HL-60 (cell line): ENCODE data around the gene C14orf93.

Source experiments
- POLR2AphosphoS5 ChIP-seq: IDR thresholded peaks from 2 replicates; pipeline ENCODE4 v1.6.1; 2012; ENCODE audit warnings: low read depth
- TF ChIP-seq, protein P1 (sequence below): IDR thresholded peaks from one replicate; pipeline ENCODE4 v1.5.1; 2011; ENCODE audit warnings: low read length, control low read depth, inconsistent platforms; ENCODE audit not compliant: insufficient read depth
- TF ChIP-seq, protein P2 (sequence below): IDR thresholded peaks from 2 replicates; pipeline ENCODE4 v1.6.1; 2012; ENCODE audit warnings: low read depth; ENCODE audit not compliant: insufficient replicate concordance

DNA sequence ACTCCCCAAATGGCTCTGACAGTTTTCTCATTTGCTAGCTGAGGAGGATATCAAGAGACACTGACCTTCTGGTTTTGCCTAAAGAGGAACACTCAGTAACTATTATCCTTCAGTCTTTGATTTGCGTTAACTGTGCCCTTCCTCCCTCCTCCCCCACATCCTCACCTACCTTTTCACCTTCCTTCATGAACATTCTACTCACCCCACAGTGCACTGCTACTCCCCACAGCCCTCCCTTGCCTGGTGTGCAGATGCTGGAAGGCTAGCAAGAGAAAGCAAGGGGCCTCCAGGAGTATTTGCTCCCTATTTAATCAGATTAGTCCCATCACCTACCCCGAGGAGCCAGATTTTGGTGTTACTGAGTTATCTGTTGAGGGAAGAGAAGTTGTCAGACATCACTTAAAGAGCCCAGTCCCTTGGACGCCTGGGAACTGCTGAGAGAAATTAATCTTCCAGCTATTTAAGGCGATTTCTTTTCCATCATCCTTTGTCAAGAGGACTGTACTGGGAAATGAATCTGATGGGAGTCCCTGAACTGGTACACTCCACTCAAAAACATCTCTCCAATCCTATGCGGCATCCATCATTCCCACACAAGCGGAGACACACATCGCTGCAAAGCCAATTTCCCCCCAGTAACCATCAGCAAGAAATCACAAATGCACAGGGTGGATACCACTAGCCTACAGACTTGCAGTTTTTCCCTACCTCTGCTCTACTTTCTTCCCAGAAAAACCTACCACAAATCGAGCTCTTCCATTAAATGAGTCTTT lies 13.3 kb upstream of the C14orf93 start:
- TF ChIP-seq, protein P1, sequence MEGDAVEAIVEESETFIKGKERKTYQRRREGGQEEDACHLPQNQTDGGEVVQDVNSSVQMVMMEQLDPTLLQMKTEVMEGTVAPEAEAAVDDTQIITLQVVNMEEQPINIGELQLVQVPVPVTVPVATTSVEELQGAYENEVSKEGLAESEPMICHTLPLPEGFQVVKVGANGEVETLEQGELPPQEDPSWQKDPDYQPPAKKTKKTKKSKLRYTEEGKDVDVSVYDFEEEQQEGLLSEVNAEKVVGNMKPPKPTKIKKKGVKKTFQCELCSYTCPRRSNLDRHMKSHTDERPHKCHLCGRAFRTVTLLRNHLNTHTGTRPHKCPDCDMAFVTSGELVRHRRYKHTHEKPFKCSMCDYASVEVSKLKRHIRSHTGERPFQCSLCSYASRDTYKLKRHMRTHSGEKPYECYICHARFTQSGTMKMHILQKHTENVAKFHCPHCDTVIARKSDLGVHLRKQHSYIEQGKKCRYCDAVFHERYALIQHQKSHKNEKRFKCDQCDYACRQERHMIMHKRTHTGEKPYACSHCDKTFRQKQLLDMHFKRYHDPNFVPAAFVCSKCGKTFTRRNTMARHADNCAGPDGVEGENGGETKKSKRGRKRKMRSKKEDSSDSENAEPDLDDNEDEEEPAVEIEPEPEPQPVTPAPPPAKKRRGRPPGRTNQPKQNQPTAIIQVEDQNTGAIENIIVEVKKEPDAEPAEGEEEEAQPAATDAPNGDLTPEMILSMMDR = no peak
- TF ChIP-seq, protein P2, sequence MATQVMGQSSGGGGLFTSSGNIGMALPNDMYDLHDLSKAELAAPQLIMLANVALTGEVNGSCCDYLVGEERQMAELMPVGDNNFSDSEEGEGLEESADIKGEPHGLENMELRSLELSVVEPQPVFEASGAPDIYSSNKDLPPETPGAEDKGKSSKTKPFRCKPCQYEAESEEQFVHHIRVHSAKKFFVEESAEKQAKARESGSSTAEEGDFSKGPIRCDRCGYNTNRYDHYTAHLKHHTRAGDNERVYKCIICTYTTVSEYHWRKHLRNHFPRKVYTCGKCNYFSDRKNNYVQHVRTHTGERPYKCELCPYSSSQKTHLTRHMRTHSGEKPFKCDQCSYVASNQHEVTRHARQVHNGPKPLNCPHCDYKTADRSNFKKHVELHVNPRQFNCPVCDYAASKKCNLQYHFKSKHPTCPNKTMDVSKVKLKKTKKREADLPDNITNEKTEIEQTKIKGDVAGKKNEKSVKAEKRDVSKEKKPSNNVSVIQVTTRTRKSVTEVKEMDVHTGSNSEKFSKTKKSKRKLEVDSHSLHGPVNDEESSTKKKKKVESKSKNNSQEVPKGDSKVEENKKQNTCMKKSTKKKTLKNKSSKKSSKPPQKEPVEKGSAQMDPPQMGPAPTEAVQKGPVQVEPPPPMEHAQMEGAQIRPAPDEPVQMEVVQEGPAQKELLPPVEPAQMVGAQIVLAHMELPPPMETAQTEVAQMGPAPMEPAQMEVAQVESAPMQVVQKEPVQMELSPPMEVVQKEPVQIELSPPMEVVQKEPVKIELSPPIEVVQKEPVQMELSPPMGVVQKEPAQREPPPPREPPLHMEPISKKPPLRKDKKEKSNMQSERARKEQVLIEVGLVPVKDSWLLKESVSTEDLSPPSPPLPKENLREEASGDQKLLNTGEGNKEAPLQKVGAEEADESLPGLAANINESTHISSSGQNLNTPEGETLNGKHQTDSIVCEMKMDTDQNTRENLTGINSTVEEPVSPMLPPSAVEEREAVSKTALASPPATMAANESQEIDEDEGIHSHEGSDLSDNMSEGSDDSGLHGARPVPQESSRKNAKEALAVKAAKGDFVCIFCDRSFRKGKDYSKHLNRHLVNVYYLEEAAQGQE = no peak
- no peak for TF ChIP-seq POLR2AphosphoS5
